Neutrophil (primary cell): ENCODE results near the gene MGMT.

Experiments used
- H3K27ac ChIP-seq: fragments of 200-600 bp; sonication (generic); 2 replicates; pipeline ENCODE4 v1.5.1; 2016; ENCODE audit warnings: mild to moderate bottlenecking, moderate library complexity
- H3K27me3 ChIP-seq: fragments of 200-600 bp; sonication (generic); 2 replicates; pipeline ENCODE4 v1.6.0; 2016; ENCODE audit warnings: mild to moderate bottlenecking
- H3K36me3 ChIP-seq: fragments of 200-600 bp; sonication (generic); 2 replicates; pipeline ENCODE4 v1.5.1; 2017
- H3K4me1 ChIP-seq, 2 experiments: fragments of 200-600 bp in 1 of 2; sonication (generic) in 1 of 2; 1 replicate in 1 of 2; 2 replicates in 1 of 2; pipeline versions ENCODE4 v1.5.1 to v1.6.1; 2013 to 2016; ENCODE audit warnings: low read depth in 1 of 2, low read length in 1 of 2, mild to moderate bottlenecking in 1 of 2, moderate library complexity in 1 of 2; ENCODE audit not compliant: control insufficient read depth in 1 of 2, insufficient read depth in 1 of 2
- H3K4me3 ChIP-seq, 2 experiments: fragments of 200-600 bp in 1 of 2; sonication (generic) in 1 of 2; 1 replicate in 1 of 2; 2 replicates in 1 of 2; pipeline ENCODE4 v1.5.1; 2013 to 2016; ENCODE audit warnings: low read depth in 1 of 2, low read length in 1 of 2, mild to moderate bottlenecking in 1 of 2, moderate library complexity in 1 of 2
- H3K9me3 ChIP-seq: fragments of 200-600 bp; sonication (generic); 2 replicates; pipeline ENCODE4 v1.5.1; 2016
- TF ChIP-seq, protein P1 (sequence below): fragments of 200-600 bp; sonication (generic); IDR thresholded peaks from 2 replicates; pipeline ENCODE4 v1.5.1; 2016; ENCODE audit warnings: antibody characterized with exemption

MGMT gene

GRCh38 chr10:129706523-129706922, 239.5 kb downstream of the MGMT start:
- Histone ChIP-seq H3K27me3 (no peaks in the 10 kb centered on the region), H3K4me3 (no peak overlapping the region), H3K36me3 (no peaks in the 10 kb centered on the region), H3K4me1 (peaks cover 4 to 13% of the 10 kb centered on the region in 2 experiments), H3K9me3 (no peaks in the 10 kb centered on the region), H3K27ac (no peak overlapping the region)
- TF ChIP-seq, protein P1, sequence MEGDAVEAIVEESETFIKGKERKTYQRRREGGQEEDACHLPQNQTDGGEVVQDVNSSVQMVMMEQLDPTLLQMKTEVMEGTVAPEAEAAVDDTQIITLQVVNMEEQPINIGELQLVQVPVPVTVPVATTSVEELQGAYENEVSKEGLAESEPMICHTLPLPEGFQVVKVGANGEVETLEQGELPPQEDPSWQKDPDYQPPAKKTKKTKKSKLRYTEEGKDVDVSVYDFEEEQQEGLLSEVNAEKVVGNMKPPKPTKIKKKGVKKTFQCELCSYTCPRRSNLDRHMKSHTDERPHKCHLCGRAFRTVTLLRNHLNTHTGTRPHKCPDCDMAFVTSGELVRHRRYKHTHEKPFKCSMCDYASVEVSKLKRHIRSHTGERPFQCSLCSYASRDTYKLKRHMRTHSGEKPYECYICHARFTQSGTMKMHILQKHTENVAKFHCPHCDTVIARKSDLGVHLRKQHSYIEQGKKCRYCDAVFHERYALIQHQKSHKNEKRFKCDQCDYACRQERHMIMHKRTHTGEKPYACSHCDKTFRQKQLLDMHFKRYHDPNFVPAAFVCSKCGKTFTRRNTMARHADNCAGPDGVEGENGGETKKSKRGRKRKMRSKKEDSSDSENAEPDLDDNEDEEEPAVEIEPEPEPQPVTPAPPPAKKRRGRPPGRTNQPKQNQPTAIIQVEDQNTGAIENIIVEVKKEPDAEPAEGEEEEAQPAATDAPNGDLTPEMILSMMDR: no peak

- no peaks in the 10 kb centered on the region for H3K9me3 ChIP-seq
- no peaks in the 10 kb centered on the region for H3K27me3 ChIP-seq
- no peak overlapping the region for H3K27ac ChIP-seq
- H3K4me1 ChIP-seq: peaks cover 4 to 13% of the 10 kb centered on the region in 2 experiments
- TF ChIP-seq, protein P1: no peak
- no peaks in the 10 kb centered on the region for H3K36me3 ChIP-seq
- H3K4me3 ChIP-seq: no peak overlapping the region
These were observed 240.7 kb downstream of the MGMT start for GRCh38 chr10:129707406-129708388.

DNA sequence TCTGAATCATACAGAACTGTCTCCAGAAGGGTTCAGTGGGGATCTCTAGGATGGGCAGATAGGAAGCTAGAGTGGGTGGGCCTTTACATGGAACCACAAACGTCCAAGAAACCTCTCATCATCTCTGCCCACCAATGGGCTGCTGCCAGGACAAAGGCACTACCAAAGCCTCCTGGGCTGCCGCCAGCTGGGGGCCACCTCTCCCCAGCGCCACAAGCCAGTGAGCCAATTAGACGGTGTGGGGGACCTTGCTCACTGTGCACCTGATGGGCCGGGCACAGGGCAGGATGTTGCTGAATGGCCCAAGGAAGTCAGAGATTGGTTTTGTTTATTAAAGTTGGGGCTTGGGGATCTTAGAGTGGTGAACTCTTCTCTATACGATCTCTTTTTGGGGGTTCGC, 242.1 kb downstream of the MGMT start:
- Histone ChIP-seq H3K4me1 (peaks cover 0 to 5% of the 10 kb centered on the region in 2 experiments), H3K4me3 (no peak overlapping the region), H3K36me3 (no peaks in the 10 kb centered on the region), H3K9me3 (no peaks in the 10 kb centered on the region), H3K27ac (no peak overlapping the region), H3K27me3 (no peaks in the 10 kb centered on the region)
- TF ChIP-seq, protein P1: no peak

DNA sequence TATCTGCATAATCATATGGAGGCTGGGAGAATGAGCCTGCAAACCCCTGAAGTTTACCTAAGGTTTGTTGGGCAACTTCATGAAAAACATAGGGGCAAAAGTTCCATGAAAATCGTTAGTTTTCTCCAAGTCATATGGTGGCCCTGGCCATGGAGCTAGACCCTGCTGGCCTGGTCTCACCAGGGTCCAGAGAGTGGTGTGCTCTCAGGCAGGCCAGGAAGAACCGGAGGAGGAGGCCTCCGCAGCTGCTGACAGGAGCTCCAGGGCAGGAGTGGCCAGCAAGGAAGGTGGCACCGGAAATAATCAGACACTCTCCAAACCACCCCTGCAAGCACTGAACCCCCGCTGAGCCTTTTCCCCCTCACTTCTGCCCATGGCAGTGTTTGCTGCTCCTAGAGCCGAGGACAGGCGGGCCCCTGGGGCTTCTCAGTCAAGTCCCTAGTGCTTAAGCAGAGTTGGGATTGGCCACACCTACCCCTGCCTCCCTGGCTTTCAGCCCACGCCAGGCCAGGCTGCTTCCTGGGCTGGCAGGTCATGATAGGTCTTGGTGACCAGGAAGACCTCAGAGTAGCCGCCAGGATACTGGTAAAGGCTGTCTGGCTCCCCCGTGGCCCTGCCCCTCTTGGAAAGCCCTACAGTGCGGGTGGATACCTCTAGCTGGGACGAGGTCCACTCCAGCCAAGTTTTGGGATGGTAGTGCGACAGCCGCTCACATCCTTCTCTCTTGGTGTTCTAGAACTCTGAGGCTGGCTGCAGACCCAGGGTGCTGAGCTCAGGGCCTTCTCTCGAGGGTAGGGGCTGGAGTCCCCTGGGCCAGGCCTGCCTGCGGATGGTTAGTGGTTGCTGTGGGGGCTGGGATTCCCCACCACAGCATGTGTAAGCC, 242.8 kb downstream of the MGMT start:
- Histone ChIP-seq H3K4me1 (peaks cover 1 to 3% of the 10 kb centered on the region in 2 experiments), H3K9me3 (no peaks in the 10 kb centered on the region), H3K36me3 (no peaks in the 10 kb centered on the region), H3K27me3 (no peaks in the 10 kb centered on the region), H3K4me3 (no peak overlapping the region), H3K27ac (no peak overlapping the region)
- TF ChIP-seq, protein P1: no peak

GRCh38 chr10:129710510-129710847, 243.4 kb downstream of the MGMT start:
- Histone ChIP-seq H3K4me3 (no peak overlapping the region), H3K27me3 (no peaks in the 10 kb centered on the region), H3K27ac (no peak overlapping the region), H3K36me3 (no peaks in the 10 kb centered on the region), H3K4me1 (peaks cover 8 to 9% of the 10 kb centered on the region in 2 experiments), H3K9me3 (no peaks in the 10 kb centered on the region)
- TF ChIP-seq, protein P1: no peak
